HEK293T (cell line): ENCODE data around the gene TOR4A.

Experiments
- CTCF ChIA-PET: fragments of 350-600 bp; formaldehyde crosslinking; extraction: SDS; loops from one replicate; lab custom pipeline; 2021; ENCODE audit warnings: antibody characterized with exemption, inconsistent platforms; lab: Yijun Ruan, JAX
- POLR2A ChIA-PET: fragments of 350-600 bp; formaldehyde crosslinking; extraction: SDS; loops from one replicate; lab custom pipeline; 2020; ENCODE audit warnings: antibody characterized with exemption, inconsistent platforms; lab: Yijun Ruan, JAX
- DNase-seq: peaks from one replicate; pipeline ENCODE4 v3.0.0; 2012; ENCODE audit warnings: mixed read lengths; ENCODE audit errors: extremely low spot score
- ARNT ChIP-seq: fragments of 450-650 bp; IDR thresholded peaks from 2 replicates; pipeline ENCODE4 v1.6.1; 2017; ENCODE audit warnings: mild to moderate bottlenecking
- BHLHE40 ChIP-seq: fragments of 450-650 bp; IDR thresholded peaks from 2 replicates; pipeline ENCODE4 v1.6.1; 2016; ENCODE audit warnings: mild to moderate bottlenecking, moderate library complexity, borderline replicate concordance
- CTBP1 ChIP-seq: fragments of 450-650 bp; IDR thresholded peaks from 2 replicates; pipeline ENCODE4 v1.6.1; 2016; ENCODE audit warnings: borderline replicate concordance
- ELF4 ChIP-seq: fragments of 450-650 bp; IDR thresholded peaks from 2 replicates; pipeline ENCODE4 v1.6.1; 2017; ENCODE audit warnings: antibody characterized with exemption
- FOXA1 ChIP-seq: fragments of 450-650 bp; IDR thresholded peaks from 2 replicates; pipeline ENCODE4 v1.6.1; 2016; ENCODE audit warnings: mild to moderate bottlenecking
- FOXK2 ChIP-seq: fragments of 450-650 bp; IDR thresholded peaks from 2 replicates; pipeline ENCODE4 v1.6.1; 2016; ENCODE audit warnings: mild to moderate bottlenecking
- FOXM1 ChIP-seq: fragments of 450-650 bp; IDR thresholded peaks from 2 replicates; pipeline ENCODE4 v1.6.1; 2017; ENCODE audit warnings: mild to moderate bottlenecking, borderline replicate concordance
- HDGF ChIP-seq: fragments of 450-650 bp; IDR thresholded peaks from 2 replicates; pipeline ENCODE4 v1.6.1; 2017; ENCODE audit warnings: antibody characterized with exemption, borderline replicate concordance
- L3MBTL2 ChIP-seq: fragments of 450-650 bp; conservative IDR thresholded peaks from 2 replicates; pipeline ENCODE4 v1.6.1; 2016; ENCODE audit warnings: mild to moderate bottlenecking
- LEF1 ChIP-seq: fragments of 450-650 bp; IDR thresholded peaks from 2 replicates; pipeline ENCODE4 v1.6.1; 2017; ENCODE audit warnings: mild to moderate bottlenecking, borderline replicate concordance
- NFRKB ChIP-seq: fragments of 450-650 bp; IDR thresholded peaks from 2 replicates; pipeline ENCODE4 v1.6.1; 2016; ENCODE audit warnings: mild to moderate bottlenecking, moderate library complexity
- PKNOX1 ChIP-seq: fragments of 450-650 bp; IDR thresholded peaks from 2 replicates; pipeline ENCODE4 v1.6.1; 2016
- SP1 ChIP-seq: fragments of 450-650 bp; IDR thresholded peaks from 2 replicates; pipeline ENCODE4 v1.6.1; 2017
- SUZ12 ChIP-seq: fragments of 450-650 bp; IDR thresholded peaks from 2 replicates; pipeline ENCODE4 v1.6.1; 2016; ENCODE audit warnings: mild to moderate bottlenecking
- TARDBP ChIP-seq: fragments of 450-650 bp; IDR thresholded peaks from 2 replicates; pipeline ENCODE4 v1.6.1; 2016
- ZNF384 ChIP-seq: fragments of 450-650 bp; IDR thresholded peaks from 2 replicates; pipeline ENCODE4 v1.6.1; 2016

The TOR4A gene

DNA sequence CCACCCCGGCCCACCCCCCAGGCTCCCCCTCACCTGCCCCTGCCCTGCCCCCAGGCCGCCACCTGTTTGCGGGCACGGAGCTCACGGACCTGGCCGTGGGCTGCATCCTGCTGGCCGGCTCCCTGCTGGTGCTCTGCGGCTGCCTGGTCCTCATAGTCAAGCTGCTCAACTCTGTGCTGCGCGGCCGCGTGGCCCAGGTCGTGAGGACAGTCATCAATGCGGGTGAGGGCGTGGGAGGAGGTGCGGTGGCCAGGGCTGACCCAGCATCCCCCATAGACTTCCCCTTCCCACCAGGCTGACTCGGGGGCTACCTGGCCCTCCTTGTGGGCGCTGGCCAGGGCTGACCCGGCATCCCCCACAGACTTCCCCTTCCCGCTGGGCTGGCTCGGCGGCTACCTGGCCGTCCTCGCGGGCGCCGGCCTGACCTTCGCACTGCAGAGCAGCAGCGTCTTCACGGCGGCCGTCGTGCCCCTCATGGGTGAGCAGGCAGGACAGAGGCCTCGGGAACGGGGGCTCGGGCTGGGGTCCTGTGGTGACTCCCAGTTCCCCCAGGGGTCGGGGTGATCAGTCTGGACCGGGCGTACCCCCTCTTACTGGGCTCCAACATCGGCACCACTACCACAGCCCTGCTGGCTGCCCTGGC is 43.4 kb upstream of the TOR4A start:
- TF ChIP-seq TARDBP (no peak), SP1 (no peak)
- DNase-seq, result no peak
- CTCF ChIA-PET, result interaction anchor here (0.5 kb wide), 1 partner anchor 186 kb away, joined by 4 read pairs; no protein-coding TSS in a partner anchor
- POLR2A ChIA-PET, result interaction anchor here (1.1 kb wide), 1 partner anchor 18 kb away, joined by 3 read pairs; no protein-coding TSS in a partner anchor

DNA sequence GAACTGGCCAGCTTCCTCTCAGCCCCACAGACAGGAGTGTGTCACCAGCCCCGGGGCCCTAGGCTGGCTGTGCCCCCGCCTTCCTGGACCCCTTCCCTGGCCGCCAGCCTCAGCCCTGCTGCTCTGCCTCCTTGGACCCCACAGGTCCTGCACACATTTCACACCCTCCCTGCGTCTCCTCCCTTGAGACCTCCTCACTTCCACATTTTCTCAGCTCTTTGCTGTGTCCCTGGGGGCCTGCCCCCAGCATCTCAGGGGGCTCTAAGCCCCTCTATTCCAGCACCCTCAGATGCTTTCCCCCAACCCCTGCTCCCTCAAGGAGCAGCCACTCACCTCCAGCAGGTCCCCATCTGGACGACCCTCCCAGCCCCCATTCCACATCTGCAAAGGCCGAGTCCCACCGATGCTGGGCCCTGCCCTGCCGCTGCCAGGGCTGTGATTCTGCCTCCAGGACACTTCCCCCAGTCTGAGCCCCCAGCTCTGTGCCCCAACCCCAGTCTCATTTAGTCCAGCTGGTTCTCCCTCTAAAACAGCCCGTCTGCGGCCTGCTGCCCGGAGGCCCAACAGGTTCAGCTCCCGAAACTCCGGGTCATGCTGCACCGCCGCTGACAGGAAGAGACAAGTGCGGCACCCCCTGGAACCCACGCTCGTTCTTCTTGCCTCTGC is 42.6 kb upstream of the TOR4A start:
- DNase-seq, result no peak
- ChIA-PET CTCF (interaction anchor here (0.5 kb wide), 1 partner anchor 185 kb away, joined by 4 read pairs; no protein-coding TSS in a partner anchor), POLR2A (interaction anchor here (1.1 kb wide), 1 partner anchor 19 kb away, joined by 3 read pairs; no protein-coding TSS in a partner anchor)
- TF ChIP-seq L3MBTL2 (no peak), FOXM1 (no peak), TARDBP (no peak), FOXK2 (no peak), ELF4 (no peak), SP1 (no peak), HDGF (no peak), SUZ12 (no peak), NFRKB (no peak)

- TF ChIP-seq BHLHE40 (no peak), FOXA1 (no peak), SUZ12 (no peak), HDGF (no peak), FOXM1 (no peak), LEF1 (no peak), NFRKB (no peak), CTBP1 (no peak), L3MBTL2 (no peak), ARNT (no peak), TARDBP (no peak), ZNF384 (no peak), ELF4 (no peak), FOXK2 (no peak), SP1 (no peak), PKNOX1 (no peak)
- POLR2A ChIA-PET, result interaction anchor here (1.0 to 2.3 kb wide), 3 partner anchors 10 to 19 kb away, joined by 3 to 10 read pairs (median 8); partner anchors contain the start of gene CYSRT1
- DNase-seq, result no peak
- CTCF ChIA-PET, result interaction anchor here (1.0 kb wide), 2 partner anchors 110 to 166 kb away, joined by 3 to 4 read pairs; partner anchors contain the start of gene SAPCD2
Measured at GRCh38 chr9:137235424-137236237, 41.9 kb upstream of the TOR4A start.

DNA sequence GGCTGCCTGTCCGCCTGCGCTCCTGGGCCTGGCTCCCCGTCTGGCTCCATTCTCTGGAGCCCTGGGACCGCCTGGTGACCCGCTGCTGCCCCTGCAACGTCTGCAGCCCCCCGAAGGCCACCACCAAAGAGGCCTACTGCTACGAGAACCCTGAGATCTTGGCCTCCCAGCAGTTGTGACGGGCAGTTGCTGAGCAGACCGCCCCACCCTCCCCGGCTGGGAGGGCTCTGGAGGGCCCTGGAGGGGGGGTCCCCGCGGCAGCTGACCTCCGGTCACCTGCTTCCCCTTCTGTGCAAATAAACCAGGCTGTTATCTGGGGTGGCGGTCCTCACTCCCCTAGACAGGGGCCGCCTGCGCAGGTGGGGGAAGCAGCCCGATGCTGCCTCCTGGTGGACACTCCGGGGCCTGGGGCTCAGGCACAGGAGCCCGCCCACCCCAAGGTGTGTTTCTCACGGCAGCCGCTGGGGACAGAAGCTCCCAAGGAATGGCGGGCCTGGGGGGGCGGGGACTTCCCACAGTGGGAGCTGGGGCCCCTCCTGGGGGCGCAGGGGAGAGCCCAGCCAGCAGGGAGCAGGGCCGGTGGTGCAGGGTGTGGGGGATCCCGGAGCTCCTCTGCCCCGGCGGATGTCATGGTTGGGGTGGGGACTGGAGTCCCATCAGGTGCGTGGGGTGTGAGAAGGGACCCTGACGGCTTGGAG is 41.1 kb upstream of the TOR4A start:
- ChIA-PET CTCF (interaction anchor here (0.6 to 1.3 kb wide), 20 partner anchors 9 to 475 kb away, joined by 3 to 9 read pairs (median 4); partner anchors contain the start of genes CYSRT1, RNF224 and SAPCD2), POLR2A (interaction anchor here (0.7 to 2.3 kb wide), 7 partner anchors 11 to 150 kb away, joined by 3 to 10 read pairs (median 5); partner anchors contain the start of genes CYSRT1 and MAN1B1)
- TF ChIP-seq FOXK2 (no peak), NFRKB (no peak), CTBP1 (no peak), L3MBTL2 (no peak), FOXM1 (peak; percentile 79), HDGF (no peak), SP1 (no peak), TARDBP (peak; percentile 32; the same call in 1 of the 2 replicates), SUZ12 (no peak), BHLHE40 (no peak), ZNF384 (no peak), PKNOX1 (no peak), ELF4 (no peak), LEF1 (0 out of 2 replicates have a peak, but pooled peaks have one; percentile 21), ARNT (peak; percentile 42; the same call in 1 of the 2 replicates), FOXA1 (no peak)
- peak; percentile 88 for DNase-seq

DNA sequence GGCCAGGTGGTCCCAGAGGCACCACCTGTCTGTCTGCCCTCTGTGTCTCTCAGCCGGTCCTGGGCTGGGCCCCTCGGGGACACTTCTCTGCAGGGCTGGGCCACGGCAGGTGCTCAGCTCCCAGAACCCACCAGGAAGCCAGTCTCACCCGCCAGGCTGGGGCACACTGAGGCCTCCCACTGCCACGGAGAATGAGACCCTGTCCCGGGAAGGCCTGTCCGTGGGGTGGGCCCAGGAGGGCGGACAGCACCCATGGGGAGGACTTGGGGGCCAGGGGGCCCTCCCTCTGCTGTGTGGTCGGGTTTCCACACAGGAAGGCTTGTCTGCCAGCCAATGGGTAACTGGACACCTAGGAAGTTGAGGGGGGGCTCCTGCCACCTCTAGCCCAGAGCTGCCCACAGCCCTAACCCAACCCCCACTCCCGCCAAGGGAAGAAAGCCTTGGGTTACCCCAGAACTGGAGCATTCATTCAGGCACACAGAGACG is 40.5 kb upstream of the TOR4A start:
- POLR2A ChIA-PET, result interaction anchor here (0.7 to 2.3 kb wide), 7 partner anchors 12 to 150 kb away, joined by 3 to 10 read pairs (median 5); partner anchors contain the start of genes CYSRT1 and MAN1B1
- no peak for DNase-seq
- no peak for TF ChIP-seq FOXK2
- TF ChIP-seq ELF4, result no peak
- no peak for TF ChIP-seq ZNF384
- TF ChIP-seq ARNT, result no peak
- no peak for TF ChIP-seq FOXA1
- CTCF ChIA-PET, result interaction anchor here (0.6 to 1.3 kb wide), 22 partner anchors 9 to 629 kb away, joined by 3 to 9 read pairs (median 4); partner anchors contain the start of genes CYSRT1, RNF224 and SAPCD2
